Measurements from ENCODE around the gene LRBA.

GRCh38 chr4:150578745-150579501, 436.2 kb downstream of the LRBA start:
- no peak for TF ChIP-seq POLR2A (IDR thresholded peaks at IDR 0.05; ENCODE audit: low read depth, low read length)
- no peak for TF ChIP-seq TAF1 (IDR thresholded peaks at IDR 0.05; ENCODE audit: borderline replicate concordance, low read depth, low read length)

All from GM12892 (cell line).